T-helper 2 cell treated with Interferon-gamma antibody and Interleukin-4, amounts not matched to agents 5 μg/mL and 100 μg/mL, for 36 hours (primary cell): ENCODE results near the gene ARID1B.
"Not testable (repeated sequence)": the region's sequence is repeated elsewhere in the genome, so short reads cannot be mapped to it uniquely, and the experiment has no call there.

Experiments
- DNase-seq: peaks from one replicate; pipeline ENCODE4 v3.0.0; 2021; ENCODE audit warnings: low spot score
- H3K27ac Mint-ChIP-seq: one replicate; pipeline ENCODE4 v1.8.0; 2021; ENCODE audit warnings: mild to moderate bottlenecking, mixed read lengths
- H3K27me3 Mint-ChIP-seq: one replicate; pipeline ENCODE4 v1.8.0; 2021; ENCODE audit warnings: low read depth, mixed read lengths
- H3K36me3 Mint-ChIP-seq: one replicate; pipeline ENCODE4 v1.8.0; 2021; ENCODE audit warnings: low read depth, mixed read lengths
- H3K4me1 Mint-ChIP-seq: one replicate; pipeline ENCODE4 v1.8.0; 2021; ENCODE audit warnings: low read depth, mixed read lengths
- H3K4me3 Mint-ChIP-seq: one replicate; pipeline ENCODE4 v1.8.0; 2022; ENCODE audit warnings: mild to moderate bottlenecking, moderate library complexity, mixed read lengths
- H3K9me3 Mint-ChIP-seq: one replicate; pipeline ENCODE4 v1.8.0; 2021; ENCODE audit warnings: mixed read lengths

The ARID1B gene

DNA sequence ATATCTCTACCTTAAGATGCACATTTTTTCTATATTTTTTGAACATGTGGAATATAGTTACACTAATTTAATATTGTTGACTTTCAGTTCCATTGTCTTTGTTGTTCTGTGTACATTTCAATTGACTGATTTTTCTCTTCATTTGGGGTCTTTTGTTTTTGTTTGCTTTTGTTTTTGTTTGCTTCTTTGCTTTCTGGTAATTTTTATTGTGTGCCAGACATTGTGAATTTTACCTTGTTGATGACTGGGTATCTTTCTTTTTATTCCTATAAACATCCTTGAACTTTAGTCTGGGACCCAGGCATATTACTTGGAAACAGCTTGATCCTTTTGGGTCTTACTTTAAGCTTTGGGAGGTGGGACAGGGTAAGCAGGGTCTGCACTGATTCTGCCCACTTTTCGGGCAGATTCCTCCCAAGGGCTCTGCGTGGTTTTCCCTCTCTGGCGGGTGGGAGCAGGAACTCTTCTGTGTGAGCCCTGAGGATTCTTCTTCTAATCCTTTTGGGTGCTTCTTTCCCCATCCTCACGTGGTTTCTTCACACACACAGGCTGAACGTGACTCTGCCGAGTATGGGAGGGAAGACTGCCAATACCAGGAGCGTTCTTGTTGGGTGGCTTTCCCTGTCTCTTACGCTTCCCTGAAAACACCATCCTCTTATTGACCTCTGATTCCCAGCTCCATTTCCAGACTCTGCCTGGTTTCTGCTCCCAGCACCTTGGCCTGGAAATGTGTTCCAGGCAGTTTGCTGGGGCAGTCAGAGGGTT lies 200.5 kb downstream of the ARID1B start:
- peaks cover 3% of the 10 kb centered on the region for H3K9me3 Mint-ChIP-seq
- peaks cover 1% of the 10 kb centered on the region for H3K36me3 Mint-ChIP-seq
- no peak overlapping the region for H3K4me3 Mint-ChIP-seq
- peaks cover 48% of the 10 kb centered on the region for H3K4me1 Mint-ChIP-seq
- DNase-seq, result no peak
- no peak overlapping the region for H3K27ac Mint-ChIP-seq
- no peaks in the 10 kb centered on the region for H3K27me3 Mint-ChIP-seq

DNA sequence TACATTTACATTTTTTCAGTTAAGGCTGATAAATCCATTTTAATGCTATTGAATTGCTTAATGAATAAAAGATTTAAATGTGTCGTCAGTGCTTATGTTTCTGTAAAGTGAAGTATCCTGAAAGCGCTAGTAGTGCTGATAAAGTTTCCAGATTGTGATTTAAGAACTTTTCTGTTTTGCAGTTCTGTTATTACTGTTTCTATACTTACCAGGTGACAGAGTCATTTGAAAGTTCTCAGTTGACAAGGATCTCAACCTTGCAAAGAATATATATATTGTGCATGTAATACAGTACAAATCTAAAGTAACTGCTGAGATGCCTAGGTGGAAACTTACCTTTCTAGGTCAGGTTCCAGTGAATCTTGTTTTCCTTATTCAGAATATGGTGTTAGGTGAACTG lies 201.8 kb downstream of the ARID1B start:
- Mint-ChIP-seq H3K9me3 (peaks cover 3% of the 10 kb centered on the region), H3K36me3 (peaks cover 1% of the 10 kb centered on the region), H3K4me3 (no peak overlapping the region), H3K27ac (no peak overlapping the region), H3K27me3 (no peaks in the 10 kb centered on the region), H3K4me1 (peaks cover 51% of the 10 kb centered on the region)
- no peak for DNase-seq

DNA sequence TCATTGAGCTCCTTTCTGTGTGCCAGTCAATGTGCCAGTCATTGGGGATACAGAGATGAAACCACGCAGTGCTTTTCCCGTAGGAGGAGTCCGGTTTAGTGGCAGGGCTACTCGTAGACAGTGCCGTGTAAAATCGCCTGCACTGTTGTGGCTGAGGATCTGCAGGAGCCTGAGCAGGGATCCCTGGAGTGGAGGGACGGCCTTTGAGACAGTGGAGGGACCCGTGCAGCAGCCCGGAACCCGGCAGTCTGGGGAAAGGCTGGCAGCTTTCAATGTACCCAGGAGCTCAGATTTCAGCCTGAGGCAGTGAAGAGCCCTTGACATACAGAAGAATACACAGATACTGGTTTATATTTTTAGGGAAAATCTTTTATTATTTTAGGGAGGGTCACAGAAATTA lies 203.3 kb downstream of the ARID1B start:
- no peak overlapping the region for H3K4me3 Mint-ChIP-seq
- H3K27ac Mint-ChIP-seq, result no peak overlapping the region
- H3K4me1 Mint-ChIP-seq, result peaks cover 52% of the 10 kb centered on the region
- no peaks in the 10 kb centered on the region for H3K9me3 Mint-ChIP-seq
- H3K36me3 Mint-ChIP-seq, result peaks cover 1% of the 10 kb centered on the region
- no peak for DNase-seq
- H3K27me3 Mint-ChIP-seq, result no peaks in the 10 kb centered on the region

DNA sequence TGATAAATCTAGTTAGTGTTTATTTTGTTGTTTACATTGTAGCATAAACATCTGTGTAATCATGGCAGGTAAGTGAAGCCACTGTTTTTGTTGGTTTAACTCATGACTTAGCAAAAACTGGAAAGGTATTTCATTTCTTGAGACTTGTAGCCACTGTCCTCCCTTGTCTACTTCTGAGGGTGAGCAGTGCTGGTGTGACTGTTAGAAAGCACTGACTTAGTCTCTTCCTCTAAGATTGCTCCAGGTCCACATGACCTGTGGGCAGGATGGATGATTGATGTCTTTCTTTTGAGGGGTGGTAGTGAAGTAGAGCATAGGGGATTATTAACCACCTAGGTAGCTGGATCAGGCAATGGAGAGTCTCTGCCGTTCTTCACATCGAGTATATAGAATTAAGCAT lies 203.8 kb downstream of the ARID1B start:
- DNase-seq, result no peak
- no peaks in the 10 kb centered on the region for H3K27me3 Mint-ChIP-seq
- H3K27ac Mint-ChIP-seq, result no peak overlapping the region
- peaks cover 1% of the 10 kb centered on the region for H3K36me3 Mint-ChIP-seq
- no peak overlapping the region for H3K4me3 Mint-ChIP-seq
- peaks cover 48% of the 10 kb centered on the region for H3K4me1 Mint-ChIP-seq
- H3K9me3 Mint-ChIP-seq, result no peaks in the 10 kb centered on the region

DNA sequence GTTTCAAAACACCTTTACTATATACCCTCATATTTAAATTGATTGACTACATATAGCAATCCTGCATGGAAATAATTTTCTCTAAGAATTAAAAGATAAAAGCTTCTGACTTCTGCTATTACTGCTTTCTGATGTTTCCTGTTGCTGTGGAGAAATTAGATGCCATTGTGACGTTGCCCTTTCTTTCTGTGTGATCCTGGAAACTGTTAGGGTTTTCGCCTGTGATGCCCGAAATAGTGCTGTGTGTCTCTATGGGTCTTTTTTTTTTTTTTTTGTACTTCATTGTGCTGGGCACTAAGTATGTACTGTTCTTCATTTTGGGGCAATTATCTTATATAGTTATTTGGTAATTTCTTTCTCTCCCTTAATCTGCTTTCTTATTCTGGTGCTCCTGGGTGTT lies 205.0 kb downstream of the ARID1B start:
- Mint-ChIP-seq H3K4me1 (peaks cover 41% of the 10 kb centered on the region), H3K27me3 (no peaks in the 10 kb centered on the region), H3K9me3 (no peaks in the 10 kb centered on the region), H3K4me3 (no peak overlapping the region), H3K27ac (peak overlapping the region; percentile 9), H3K36me3 (no peaks in the 10 kb centered on the region)
- DNase-seq, result no peak

DNA sequence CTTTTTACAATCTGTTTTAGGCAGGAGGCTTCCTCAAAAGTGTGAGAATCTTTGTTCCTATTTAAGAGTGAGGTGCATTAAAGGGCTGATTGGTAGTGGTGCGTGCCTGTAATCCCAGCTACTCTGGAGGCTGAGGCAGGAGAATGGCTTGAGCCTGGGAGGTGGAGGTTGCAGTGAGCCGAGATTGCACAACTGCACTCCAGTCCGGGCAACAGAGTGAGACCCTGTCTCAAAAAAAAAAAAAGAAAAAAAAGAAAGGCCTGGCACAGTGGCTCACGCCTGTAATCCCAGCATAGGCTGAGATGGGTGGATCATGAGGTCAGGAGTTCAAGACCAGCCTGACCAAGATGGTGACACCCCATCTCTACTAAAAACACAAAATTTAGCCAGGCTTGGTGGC lies 205.7 kb downstream of the ARID1B start:
- H3K4me1 Mint-ChIP-seq, result peaks cover 41% of the 10 kb centered on the region
- not testable (repeated sequence) for H3K27me3 Mint-ChIP-seq, DNase-seq, H3K36me3 Mint-ChIP-seq, H3K4me3 Mint-ChIP-seq, H3K27ac Mint-ChIP-seq, H3K9me3 Mint-ChIP-seq

DNA sequence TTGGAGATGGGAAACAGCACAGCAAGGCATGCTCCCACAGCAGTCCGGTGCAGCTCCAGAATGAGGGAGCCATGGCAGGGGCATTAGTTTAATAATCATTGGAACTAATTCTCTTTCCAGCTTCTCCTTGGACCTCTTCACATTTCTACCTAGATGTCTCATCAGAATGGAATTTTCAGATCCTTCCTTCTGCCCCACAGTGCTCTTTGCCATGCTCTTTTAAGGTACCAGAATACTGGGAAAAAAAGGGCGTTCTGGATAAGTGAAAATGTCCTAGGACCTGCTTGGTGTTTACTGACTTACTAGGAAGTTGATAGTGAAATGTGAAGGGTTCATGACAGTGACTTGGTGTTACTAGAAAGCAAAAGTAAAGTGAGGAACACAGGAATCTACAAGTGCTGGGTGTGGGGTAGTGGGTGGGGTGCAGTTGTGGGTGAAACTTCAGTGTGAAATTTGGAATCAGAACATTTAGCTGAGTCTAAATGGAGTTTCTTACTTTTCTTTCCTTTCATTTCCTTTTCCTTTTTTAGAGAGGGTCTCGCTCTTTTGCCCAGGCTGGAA lies 207.1 kb downstream of the ARID1B start:
- DNase-seq, result no peak
- Mint-ChIP-seq H3K4me3 (peak overlapping the region; percentile 47), H3K4me1 (peaks cover 45% of the 10 kb centered on the region), H3K36me3 (no peaks in the 10 kb centered on the region), H3K27me3 (no peaks in the 10 kb centered on the region), H3K9me3 (no peaks in the 10 kb centered on the region), H3K27ac (peak overlapping the region; percentile 73)

DNA sequence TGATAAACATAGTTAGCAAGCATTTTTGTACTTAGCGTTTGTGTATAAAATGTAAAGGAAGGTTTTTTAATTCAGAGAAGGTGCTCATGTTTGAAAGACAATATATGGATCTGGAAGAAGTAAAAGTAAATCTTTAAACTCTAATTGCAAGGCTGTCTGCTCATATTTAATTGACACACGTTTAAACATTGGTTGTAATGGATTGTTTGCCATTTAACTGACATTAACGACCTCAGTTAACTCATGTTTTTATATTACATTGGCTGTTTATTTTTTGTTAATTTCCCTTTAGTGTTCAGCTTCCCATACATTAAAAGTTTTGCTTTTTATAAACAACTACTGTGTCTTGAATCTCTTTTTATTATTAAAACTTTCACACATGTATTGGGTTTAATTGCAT lies 208.1 kb downstream of the ARID1B start:
- H3K4me3 Mint-ChIP-seq, result no peak overlapping the region
- no peak overlapping the region for H3K27ac Mint-ChIP-seq
- no peaks in the 10 kb centered on the region for H3K27me3 Mint-ChIP-seq
- H3K4me1 Mint-ChIP-seq, result peaks cover 44% of the 10 kb centered on the region
- no peak for DNase-seq
- H3K9me3 Mint-ChIP-seq, result no peaks in the 10 kb centered on the region
- H3K36me3 Mint-ChIP-seq, result no peaks in the 10 kb centered on the region

DNA sequence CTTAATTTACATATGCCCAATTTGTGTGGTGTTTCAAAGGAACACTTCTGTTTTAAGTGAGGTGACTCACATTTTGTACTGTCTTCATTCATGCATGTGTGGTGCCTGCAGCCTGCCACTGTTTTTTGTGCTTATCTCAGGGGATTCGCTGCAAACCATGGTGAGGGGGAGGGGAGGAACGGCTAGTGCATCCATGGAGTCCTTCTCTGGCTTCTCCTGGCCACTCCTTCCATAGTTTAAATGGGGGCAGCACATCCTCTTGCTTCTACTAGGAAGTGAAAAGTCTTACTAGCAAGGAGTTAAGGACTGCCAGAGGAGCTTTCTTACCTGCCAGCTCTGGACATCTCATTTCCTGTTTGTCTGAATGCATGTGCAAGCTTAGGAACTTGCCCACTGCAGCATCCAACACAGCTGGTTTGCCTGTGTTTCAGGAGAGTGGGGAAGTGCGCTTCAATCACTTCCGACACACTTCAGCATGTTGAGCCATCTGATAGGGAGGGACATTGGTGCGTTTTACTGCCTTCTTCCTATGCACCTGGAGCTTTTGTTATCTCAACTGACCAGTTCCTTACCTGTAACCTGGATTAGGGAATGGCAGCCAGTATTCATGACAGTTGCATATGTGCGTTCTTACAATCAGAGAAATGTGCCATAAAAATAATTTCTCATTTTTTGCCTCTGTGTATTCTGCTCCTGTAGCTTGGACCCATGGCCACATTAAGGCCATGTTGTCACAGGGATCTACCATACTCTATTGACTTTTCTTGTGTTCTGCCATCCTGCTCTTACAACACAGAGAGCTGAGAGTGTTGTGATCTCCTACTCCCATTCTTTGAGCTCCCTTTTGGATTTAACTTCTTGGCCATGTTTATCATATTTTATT lies 211.3 kb downstream of the ARID1B start:
- Mint-ChIP-seq H3K27ac (peak overlapping the region; percentile 18), H3K9me3 (no peaks in the 10 kb centered on the region), H3K4me1 (peaks cover 34% of the 10 kb centered on the region), H3K4me3 (no peak overlapping the region), H3K36me3 (no peaks in the 10 kb centered on the region), H3K27me3 (no peaks in the 10 kb centered on the region)
- DNase-seq, result no peak

DNA sequence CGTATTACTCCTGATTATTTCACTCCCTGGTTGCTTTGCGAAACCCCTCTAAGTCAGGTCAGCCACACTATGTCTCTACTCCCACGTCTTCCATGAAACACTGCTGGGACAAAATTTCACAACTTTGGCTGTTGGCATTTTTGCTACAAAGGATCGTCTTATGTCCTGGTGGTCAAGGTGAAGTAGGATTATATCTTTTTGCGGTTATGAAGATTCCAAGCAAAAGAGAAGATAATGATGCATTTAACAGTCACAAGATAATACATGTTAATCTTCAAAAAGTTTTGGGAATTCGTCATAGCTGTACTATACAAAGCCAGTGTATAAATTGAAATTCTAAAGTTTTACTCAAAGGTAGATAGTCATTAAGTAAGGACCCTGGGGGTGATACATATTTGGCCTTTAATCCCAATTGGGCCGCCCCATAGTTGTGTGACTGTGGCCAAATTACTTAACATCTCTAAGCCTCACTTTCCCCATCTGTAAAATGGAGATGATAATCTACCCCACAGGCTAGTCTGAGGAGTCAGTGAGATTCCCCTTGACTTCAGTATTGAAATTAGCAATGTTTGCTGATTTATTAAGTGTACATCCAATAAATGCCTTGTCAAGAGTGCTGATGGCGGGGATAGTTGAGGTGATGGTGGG lies 212.1 kb downstream of the ARID1B start:
- Mint-ChIP-seq H3K9me3 (no peaks in the 10 kb centered on the region), H3K4me1 (peaks cover 26% of the 10 kb centered on the region), H3K36me3 (no peaks in the 10 kb centered on the region), H3K27ac (no peak overlapping the region), H3K27me3 (no peaks in the 10 kb centered on the region), H3K4me3 (no peak overlapping the region)
- DNase-seq, result no peak

DNA sequence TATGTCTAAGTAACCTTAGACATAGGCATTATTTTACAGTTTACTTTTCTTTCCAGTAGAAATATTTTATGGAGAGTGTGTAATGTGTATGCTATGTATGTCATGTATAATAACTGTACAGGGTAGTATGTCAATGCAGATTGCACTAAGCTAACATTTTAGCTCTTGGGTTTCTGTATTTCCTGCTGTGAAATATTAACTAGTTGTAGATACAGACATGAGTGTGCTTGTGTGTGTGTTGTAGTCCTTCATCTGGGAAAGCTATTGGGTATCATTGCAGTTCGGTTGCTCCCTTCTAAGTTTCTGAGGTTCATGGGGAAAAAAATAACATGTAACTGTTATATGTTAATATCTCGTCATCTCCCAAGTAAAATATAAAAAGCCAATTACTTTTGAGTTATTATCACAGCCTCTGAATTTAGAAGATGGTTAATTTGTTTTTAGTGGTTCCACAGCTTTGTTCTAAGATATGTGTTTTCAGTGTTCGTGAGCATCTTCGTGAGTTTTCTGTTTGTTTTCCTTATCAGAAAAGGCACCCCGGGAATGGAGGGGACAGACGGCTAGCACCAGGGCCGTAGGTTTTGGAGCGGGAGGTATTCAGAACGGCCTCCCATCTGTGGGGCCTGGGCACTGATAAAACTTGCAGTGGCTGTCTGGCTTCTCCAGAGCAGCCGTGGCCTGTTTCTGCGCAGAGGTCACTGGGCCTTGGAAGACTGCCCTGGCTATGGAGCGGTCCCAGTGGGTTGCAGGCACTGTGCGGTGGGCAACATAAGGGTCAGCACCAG lies 215.0 kb downstream of the ARID1B start:
- Mint-ChIP-seq H3K9me3 (no peaks in the 10 kb centered on the region), H3K4me3 (no peak overlapping the region), H3K4me1 (peaks cover 18% of the 10 kb centered on the region), H3K27me3 (no peaks in the 10 kb centered on the region), H3K27ac (no peak overlapping the region), H3K36me3 (no peaks in the 10 kb centered on the region)
- no peak for DNase-seq

DNA sequence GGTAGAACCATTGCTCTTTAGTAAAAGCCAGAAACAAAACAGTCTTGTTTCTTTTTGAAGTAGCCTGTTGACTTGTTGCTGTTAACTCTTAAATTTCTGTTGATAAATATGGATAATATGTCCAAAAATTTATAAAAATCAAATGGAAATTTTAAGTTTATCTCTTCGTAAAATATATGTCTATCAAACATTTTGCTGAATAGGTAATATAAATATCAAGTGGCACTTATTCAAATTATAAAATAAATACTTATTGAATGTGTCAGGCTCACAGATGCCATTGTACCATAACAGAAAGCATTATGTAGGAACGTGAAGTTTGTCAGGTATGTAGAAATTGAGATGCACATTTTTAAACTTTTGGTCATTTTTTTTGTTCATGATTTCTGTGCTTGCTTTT lies 216.5 kb downstream of the ARID1B start:
- H3K27ac Mint-ChIP-seq, result no peak overlapping the region
- no peak overlapping the region for H3K4me3 Mint-ChIP-seq
- peaks cover 8% of the 10 kb centered on the region for H3K4me1 Mint-ChIP-seq
- H3K27me3 Mint-ChIP-seq, result no peaks in the 10 kb centered on the region
- no peak for DNase-seq
- no peaks in the 10 kb centered on the region for H3K36me3 Mint-ChIP-seq
- H3K9me3 Mint-ChIP-seq, result no peaks in the 10 kb centered on the region
